ENCODE measurements around the gene DUSP22. TPM values are rescaled to one million over a fixed set of nuclear protein-coding genes. Genes with fewer than 3 reads are reported as not detected.

DUSP22 gene
- total RNA-seq, 1 experiment from 2014 or later: 25.0 TPM

DNA sequence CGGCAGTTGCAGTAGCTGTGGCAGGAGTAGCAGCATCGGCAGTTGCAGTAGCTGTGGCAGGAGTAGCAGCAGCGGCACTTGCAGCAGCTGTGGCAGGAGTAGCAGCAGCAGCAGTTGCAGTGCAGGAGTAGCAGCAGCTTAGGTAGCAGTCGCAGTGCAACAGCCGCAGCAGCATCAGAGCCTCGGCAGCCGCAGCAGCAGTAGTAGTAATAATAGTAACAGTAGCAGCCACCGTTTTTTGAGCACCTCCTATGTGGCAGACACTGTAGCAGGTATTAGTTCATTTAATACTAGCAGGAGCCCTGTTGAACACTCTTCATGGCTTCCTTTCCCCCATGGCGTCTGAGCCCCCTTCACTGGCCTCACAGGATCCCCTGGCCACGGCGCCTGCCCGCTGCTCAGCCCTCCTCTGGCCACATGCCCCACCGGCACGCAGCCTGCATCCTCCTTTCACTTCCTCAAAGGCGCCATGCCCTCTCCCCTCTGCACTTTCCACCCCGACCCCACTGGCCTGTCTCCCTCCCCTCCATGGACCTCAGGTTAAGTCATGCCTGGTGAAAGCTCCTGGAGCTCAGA, 80.1 kb downstream of the DUSP22 start:
- peaks cover 84 to 90% of the 10 kb centered on the region in 2 experiments for H3K9me3 Mint-ChIP-seq
- H3K27me3 Mint-ChIP-seq (ENCODE audit: low read depth): peaks cover 33% of the 10 kb centered on the region

More for the DNA sequence above, 80.1 kb downstream of the DUSP22 start:
- Histone ChIP-seq H3K18ac (ENCODE audit: insufficient read length, low read depth, low read length) (no peak overlapping the region), H3K4ac (ENCODE audit: low read depth, low read length) (no peak overlapping the region), H2BK120ac (ENCODE audit: low read depth, low read length, poor library complexity, severe bottlenecking) (no peak overlapping the region), H3K9ac (ENCODE audit: extremely low read depth, insufficient read length, low read length) (no peak overlapping the region), H3K79me2 (ENCODE audit: insufficient read depth, low read length) (no peaks in the 10 kb centered on the region), H2AFZ (ENCODE audit: low read length) (no peak overlapping the region), H3K4me1 (ENCODE audit: insufficient read depth, low read length) (no peaks in the 10 kb centered on the region), H4K20me1 (ENCODE audit: control insufficient read depth, insufficient read depth, insufficient read length) (no peaks in the 10 kb centered on the region), H3K23ac (ENCODE audit: insufficient read length, low read depth, low read length) (no peak overlapping the region), H4K8ac (replicated peaks; ENCODE audit: insufficient read length, low read depth, low read length) (no peak overlapping the region), H3K79me1 (ENCODE audit: insufficient read depth, low read depth, low read length, poor library complexity, severe bottlenecking) (no peaks in the 10 kb centered on the region), H2AK5ac (ENCODE audit: insufficient read length, low read length) (no peak overlapping the region), H3K23me2 (ENCODE audit: insufficient read length, low read depth, low read length, poor library complexity, severe bottlenecking) (peaks cover 3% of the 10 kb centered on the region), H3K27me3 (ENCODE audit: insufficient read depth, low read length) (no peaks in the 10 kb centered on the region), H2BK5ac (ENCODE audit: insufficient read length, low read length) (no peak overlapping the region), H2BK15ac (ENCODE audit: low read depth, low read length) (no peak overlapping the region), H3K27ac (ENCODE audit: insufficient read length, low read depth, low read length) (no peak overlapping the region), H3K4me2 (ENCODE audit: insufficient read depth, insufficient read length, low read length) (no peak overlapping the region), H3T11ph (ENCODE audit: low read length) (no peak overlapping the region), H3K56ac (ENCODE audit: insufficient read length, low read depth, low read length) (no peak overlapping the region), H3K14ac (ENCODE audit: insufficient read depth, low read length) (no peak overlapping the region), H2BK20ac (ENCODE audit: low read depth, low read length, poor library complexity, severe bottlenecking) (no peak overlapping the region), H2BK12ac (ENCODE audit: insufficient read length, low read depth, low read length) (no peak overlapping the region), H4K5ac (ENCODE audit: insufficient read length, low read depth, low read length) (no peak overlapping the region), H3K9me3 (ENCODE audit: control insufficient read depth, low read depth, low read length) (peaks cover 39% of the 10 kb centered on the region), H4K91ac (ENCODE audit: insufficient read length, low read depth, low read length) (no peak overlapping the region)
- Mint-ChIP-seq H3K27ac (no peak overlapping the region), H3K4me3 (no peak overlapping the region; a peak in 1 of 5 replicates), H3K36me3 (ENCODE audit: insufficient read depth in 1 of 3, low read depth in 3 of 3) (peaks cover 0 to 21% (median 5%) of the 10 kb centered on the region in 3 experiments; a peak in 5 of 7 replicates), H3K4me1 (peaks cover 6 to 13% of the 10 kb centered on the region in 2 experiments)
- TF ChIP-seq, protein P1, sequence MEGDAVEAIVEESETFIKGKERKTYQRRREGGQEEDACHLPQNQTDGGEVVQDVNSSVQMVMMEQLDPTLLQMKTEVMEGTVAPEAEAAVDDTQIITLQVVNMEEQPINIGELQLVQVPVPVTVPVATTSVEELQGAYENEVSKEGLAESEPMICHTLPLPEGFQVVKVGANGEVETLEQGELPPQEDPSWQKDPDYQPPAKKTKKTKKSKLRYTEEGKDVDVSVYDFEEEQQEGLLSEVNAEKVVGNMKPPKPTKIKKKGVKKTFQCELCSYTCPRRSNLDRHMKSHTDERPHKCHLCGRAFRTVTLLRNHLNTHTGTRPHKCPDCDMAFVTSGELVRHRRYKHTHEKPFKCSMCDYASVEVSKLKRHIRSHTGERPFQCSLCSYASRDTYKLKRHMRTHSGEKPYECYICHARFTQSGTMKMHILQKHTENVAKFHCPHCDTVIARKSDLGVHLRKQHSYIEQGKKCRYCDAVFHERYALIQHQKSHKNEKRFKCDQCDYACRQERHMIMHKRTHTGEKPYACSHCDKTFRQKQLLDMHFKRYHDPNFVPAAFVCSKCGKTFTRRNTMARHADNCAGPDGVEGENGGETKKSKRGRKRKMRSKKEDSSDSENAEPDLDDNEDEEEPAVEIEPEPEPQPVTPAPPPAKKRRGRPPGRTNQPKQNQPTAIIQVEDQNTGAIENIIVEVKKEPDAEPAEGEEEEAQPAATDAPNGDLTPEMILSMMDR (conservative IDR thresholded peaks at IDR 0.05): no peak
- WGBS (ENCODE audit: extremely low coverage, insufficient read length, low lambda C conversion rate): no CpG with 5 or more reads among the region's 16 CpGs
- no peak for DNase-seq

Data from H9 (cell line).